ENCODE results near the gene CHD9.
"Not testable (repeated sequence)": the region's sequence is repeated elsewhere in the genome, so short reads cannot be mapped to it uniquely, and the experiment has no call there.

CHD9 gene, protein sequence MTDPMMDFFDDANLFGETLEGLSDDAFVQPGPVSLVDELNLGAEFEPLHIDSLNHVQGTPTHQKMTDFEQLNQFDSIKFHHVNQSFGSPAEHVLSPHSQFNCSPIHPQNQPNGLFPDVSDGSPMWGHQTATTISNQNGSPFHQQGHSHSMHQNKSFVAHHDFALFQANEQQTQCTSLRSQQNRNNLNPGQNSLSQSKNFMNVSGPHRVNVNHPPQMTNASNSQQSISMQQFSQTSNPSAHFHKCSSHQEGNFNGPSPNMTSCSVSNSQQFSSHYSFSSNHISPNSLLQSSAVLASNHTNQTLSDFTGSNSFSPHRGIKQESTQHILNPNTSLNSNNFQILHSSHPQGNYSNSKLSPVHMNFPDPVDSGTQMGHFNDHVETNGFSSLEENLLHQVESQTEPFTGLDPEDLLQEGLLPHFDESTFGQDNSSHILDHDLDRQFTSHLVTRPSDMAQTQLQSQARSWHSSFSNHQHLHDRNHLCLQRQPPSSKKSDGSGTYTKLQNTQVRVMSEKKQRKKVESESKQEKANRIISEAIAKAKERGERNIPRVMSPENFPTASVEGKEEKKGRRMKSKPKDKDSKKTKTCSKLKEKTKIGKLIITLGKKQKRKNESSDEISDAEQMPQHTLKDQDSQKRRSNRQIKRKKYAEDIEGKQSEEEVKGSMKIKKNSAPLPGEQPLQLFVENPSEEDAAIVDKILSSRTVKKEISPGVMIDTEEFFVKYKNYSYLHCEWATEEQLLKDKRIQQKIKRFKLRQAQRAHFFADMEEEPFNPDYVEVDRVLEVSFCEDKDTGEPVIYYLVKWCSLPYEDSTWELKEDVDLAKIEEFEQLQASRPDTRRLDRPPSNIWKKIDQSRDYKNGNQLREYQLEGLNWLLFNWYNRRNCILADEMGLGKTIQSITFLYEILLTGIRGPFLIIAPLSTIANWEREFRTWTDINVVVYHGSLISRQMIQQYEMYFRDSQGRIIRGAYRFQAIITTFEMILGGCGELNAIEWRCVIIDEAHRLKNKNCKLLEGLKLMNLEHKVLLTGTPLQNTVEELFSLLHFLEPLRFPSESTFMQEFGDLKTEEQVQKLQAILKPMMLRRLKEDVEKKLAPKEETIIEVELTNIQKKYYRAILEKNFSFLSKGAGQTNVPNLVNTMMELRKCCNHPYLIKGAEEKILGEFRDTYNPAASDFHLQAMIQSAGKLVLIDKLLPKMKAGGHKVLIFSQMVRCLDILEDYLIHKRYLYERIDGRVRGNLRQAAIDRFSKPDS (N-terminal part only)

DNA sequence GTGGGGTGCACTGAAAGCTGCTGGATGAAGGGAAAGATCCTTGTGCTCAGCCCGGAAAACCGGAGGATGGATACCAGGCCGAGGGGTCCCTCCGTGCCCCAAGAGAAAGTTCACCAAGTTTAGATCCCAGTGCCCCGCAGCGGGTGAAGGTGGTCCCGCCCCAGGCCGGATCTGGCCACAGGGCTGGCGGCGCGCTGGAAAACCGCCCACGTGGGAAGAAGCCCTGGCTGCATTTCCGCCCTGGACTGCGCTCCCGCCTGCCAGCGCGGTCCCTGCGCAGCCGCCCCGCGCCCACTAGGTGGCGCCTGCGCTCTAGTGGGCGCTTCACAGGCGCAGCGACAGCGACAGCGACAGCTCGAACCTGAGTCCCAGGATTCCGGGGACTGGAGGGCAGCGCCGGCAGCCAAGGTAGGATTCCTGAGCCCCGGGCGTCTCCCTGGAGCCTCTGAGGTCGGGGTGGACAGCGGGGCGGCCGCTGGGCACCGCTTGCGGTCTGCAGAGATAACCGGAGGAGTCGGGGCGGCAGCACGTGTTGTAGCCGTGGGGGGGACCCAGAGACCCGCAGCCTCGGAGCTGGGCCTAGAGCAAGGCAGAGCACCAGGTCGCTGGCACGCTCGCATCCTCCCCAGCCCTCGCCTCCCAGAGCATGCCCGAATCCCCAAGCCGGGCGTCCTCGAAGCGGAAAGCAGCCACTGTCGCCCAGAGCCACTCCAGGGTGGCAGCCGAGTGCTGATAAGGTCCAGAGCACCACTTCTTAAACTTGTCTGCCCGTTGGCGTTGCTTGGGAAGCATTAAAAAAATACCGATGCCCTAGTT is at the start of gene CHD9:
TSS of gene CHD9 (plus strand) at position 322 of the 816 bp plus-strand sequence. CDS start 101,099 bp downstream, outside the sequence.
- DNase-seq, result peak; percentile 89 to 94 (median 94)

DNA sequence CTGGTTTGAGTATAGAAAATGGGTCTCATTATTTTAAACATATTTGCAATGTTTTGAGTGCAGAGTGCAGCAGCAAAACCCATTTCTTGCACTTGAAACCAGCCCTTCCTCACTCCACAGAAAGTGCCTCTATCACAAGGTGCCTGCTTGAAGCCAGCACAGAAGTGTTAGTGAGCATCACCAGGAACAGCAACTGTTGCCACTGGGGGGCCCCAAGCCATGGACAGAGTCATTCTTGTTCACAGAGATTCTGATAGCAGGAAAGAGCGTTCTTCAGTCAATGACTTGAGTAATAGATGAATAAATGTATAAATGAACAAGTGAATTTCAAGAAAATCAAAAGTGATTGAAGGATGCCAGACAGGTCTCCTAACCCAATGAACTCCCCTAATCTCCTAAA is 47.7 kb upstream of the CHD9 start:
- DNase-seq, result no peak

DNA sequence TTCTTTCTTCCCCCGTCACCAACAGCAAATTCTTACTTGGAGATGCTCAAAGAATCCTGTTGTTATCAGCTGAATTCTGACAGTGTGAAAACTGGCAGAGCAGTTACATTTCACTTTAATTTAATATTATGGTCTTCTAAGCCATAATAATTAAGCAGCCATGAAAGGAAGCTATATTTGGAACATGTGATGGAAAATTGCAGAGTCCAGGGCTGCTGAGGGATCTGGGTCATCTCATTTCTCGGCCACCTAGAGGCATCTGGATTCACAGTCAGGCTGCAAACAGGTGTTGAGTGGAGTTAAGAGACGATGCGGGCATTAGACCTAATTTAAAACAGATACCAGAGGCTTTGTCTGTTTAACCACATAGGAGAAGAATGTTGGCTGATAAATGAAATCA is 40.5 kb upstream of the CHD9 start:
- DNase-seq, result no peak

DNA sequence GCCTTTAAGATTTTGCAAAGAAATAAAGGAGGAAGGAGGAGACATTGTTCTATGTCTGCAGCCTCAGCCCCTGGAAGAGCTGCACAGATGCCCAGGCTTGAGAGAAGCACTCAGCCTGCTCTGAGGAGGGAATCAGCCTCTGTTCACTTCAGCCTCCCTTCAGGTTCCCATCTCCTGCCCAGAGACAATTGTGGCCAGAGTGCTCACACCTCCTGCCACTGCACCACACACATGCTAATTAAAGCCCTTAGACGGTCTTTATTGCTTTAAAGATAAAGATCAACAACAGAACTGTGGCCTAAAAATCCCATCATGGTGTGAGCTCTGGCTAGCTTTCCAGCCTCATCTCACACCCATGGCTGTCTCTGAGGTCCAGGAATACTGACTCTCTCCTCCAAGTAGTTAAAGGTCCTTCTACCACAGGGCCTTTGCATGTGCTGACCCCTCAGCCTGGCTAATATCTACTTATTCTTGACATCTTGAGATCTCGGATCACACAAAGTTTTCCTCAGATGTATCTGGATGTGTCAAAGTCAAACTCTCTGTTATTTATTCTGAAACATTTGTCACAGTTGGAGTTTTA is 35.9 kb upstream of the CHD9 start:
- DNase-seq, result no peak

DNA sequence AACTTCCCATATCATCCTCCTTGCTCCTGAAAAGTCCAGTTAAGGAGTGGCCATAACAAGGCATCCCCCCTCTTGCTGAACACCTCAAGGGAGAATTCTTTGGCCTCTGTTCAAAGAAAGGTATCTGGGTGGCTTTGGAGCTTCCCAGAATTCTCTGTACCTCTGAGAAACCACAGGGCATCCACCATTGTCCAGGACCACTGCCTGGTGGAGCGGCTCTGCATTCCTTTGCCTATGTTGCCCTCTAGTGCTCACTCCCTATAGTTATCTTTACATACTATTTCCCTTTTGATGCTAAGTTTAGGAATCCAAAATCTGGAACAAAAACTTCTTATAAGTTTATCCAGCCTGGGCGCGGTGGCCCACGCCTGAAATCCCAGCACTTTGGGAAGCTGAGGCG is 32.4 kb upstream of the CHD9 start:
- DNase-seq, result peak; percentile 58 to 65 (median 64)

DNA sequence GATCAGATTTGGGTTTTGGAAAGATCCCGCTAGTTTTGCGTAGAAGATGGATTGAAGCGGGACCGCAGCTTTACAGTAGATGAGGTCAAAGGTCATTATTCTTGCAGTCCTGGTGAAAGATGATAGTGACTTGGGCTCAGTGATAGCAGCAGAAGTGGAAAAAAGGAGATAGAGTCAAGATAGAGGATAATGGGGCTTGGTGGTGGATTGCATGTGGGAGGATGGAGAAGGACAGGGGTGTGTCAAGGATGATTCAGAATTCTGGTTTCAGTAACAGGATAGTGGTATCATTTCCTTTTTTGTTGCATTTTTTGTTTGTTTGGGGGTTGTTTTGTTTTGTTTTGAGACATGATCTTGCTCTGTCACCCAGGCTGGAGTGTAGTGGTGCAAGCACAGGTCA is 30.7 kb upstream of the CHD9 start:
- DNase-seq, result peak in 2 of 3 donors; percentile 30 to 45

DNA sequence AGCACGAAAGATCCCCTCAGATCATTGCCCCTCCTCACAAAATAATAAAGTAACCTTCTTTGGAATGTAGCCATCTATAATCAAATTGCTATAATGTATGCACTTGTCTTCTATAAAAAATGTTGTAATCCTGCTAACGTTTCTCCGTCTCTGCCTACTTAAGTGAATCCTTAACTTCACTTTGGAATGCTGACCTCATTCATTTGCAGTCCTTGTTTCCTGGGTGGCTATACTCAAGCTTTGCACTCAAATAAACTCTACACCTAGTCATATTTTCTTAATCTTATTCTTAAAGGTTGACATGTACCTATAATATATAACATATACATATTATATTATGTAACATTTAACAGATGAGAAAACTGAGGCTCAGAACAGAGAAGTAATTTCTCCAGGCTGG is 24.8 kb upstream of the CHD9 start:
- no peak for DNase-seq

DNA sequence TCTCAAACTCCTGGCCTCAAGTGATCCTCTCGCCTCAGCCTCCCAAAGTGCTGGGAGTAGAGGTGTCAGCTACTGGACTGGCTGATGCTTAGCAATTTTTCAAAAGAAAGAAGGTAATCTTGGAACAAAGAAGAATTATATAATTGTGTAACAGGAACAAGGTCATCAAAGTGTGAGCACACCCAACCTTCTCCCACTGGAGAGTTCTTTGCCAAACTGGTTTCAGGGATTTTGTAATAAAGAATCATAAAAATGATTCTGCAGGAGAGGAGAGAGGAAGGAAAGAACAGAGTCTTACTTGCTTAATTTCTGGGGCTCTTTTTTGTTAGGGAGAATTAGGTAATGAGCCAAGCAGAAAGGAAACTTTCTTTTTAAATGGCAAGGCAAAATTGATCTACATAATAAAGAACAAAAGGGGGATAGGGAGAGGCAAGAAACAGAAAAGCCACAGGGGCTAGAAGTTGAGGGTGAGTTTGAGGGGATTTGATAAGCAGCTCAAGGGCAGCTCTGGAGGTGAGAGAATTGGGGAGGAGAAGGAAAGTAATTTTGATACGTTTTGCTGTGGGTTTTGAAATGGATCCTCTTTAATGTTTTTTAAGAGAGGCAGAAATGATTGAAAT is 23.4 kb upstream of the CHD9 start:
- no peak for DNase-seq

DNA sequence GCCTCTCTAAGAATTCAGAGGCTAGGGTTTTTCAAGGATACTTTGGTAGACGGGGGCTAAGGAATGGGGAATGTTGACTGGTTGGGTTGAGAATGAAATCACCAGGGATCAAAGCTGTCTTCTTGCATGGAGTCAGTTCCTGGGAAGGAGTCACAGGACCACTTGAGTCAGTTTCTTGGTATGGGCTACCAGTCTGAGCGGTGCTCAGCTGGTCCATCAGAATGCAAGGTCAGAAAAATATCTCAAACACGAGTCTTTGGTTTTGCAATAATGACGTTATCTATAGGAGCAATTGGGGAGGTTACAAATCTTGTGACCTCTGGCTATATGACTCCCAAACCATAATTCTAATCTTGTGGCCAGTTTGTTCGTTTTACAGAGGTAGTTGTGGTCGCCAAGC is 20.5 kb upstream of the CHD9 start:
- no peak for DNase-seq

DNA sequence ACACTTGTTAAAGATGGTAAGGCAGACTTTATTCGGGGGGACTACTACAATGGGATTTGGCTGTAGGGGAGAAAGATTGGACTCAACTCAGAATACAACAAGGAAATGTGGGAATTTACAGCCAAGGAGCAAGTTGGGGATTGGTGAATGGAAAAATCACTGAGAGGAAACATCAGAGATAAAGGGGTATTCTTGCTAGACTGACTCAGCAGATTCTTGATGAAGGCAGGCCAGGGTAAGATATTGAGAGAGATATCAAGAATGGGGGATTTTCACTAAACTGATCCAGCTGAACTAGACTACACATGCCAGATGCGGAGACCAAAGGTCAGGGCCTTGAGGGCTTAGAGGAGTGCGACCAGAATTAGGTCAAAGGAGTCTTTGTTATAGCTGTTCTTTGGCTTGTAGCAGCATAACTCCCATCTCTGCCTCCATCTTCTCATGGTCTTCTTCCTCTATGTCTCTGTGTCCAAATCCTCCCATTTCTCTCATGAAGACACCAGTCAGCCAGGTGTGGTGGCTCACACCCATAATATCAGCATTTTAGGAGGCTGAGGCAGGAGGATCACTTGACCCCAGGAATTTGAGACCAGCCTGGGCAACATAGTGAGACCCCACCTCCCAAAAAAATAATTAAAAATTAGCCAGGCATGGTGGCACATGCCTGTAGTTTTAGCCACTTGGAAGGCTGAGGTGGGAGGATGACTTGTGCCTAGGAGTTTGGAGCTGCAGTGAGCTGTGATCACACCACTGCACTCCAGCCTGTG is 19.4 kb upstream of the CHD9 start:
- DNase-seq, result no peak

DNA sequence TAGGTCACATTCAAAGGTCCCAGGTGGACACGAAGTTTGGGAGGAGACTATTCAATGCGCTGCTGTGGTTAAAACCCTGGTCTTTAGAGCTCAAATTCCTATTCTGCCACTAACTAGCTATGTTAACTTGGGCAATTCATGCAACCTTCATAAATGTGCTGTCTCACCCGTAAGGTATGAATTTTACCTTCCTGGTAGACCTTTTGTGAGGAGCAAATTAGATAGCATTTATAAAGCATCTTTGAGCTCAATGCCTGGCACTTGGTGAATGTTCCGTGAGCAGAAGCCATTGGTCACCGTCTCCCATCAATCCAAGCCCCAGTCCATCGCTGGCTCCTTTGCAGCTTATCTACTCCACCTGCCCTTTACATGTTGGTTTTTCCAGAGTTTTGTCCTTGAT is 18.7 kb upstream of the CHD9 start:
- DNase-seq, result no peak

DNA sequence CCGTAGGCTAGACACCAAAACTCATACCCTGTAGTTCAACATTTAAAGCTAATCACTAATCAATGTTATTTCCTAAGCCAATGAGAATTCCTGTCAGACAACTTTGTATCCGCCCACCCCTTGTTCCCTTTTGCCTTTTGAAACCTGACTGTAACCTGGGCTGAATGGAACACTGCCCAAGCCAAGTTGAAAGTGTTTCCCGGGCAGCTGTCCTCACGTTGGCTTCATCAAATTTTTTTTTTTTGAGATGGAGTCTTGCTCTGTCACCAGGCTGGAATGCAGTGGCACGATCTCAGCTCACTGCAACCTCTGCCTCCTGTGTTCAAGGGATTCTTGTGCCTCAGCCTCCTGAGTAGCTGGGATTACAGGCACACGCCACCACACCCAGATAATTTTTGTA is 18.1 kb upstream of the CHD9 start:
- not testable (repeated sequence) for DNase-seq

DNA sequence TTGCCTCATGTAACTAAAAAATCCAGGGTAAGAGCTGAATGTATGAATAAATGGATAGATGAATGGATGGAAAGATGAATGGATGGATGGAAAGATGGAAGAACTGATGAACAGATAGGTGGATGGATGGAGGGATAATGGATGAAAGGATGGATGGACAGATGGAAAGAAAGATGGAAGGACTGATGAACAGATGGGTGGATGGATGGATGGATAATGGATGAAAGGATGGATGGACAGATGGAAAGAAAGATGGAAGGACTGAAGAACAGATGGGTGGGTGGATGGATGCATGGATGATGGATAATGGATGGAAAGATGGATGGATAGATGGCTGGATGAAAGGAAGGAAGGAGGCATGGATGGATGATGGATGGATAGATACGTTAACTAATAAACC is 14.0 kb upstream of the CHD9 start:
- no peak for DNase-seq

DNA sequence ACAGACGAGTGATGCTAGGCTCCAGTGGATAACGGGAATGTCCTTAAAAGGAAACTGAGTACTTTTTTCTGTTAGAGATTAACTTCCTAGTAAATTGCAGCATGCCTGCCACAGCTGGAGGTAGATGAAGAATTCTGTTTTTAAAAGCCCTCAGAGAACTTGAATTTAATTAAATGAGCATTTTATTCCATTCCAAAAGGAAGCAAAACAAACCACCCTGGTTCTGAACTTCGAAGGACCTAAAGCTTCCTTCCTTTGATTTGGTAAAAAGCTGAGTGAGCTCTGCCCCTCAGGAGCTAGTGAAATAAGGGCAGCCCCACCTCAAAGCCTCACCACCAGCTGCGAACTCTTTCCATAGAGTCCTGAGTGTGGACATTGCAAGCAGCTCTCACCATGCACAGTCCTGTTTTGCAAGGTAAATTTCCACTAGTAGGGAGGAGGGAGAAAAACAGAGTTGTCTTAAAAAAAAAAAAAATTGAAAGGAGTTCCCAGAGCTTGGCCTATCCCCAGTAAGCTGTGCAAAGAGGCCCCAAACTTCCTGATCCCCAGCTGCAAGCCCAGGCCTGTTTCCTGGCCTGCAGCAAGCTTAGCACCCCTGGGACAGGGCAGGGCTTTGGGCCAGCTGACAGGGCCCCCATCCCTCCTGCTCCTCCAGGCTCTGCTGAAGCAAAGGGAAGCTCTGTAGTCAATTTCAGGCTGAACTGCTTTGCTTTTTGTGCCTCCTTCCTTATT is 13.3 kb upstream of the CHD9 start:
- no peak for DNase-seq

DNA sequence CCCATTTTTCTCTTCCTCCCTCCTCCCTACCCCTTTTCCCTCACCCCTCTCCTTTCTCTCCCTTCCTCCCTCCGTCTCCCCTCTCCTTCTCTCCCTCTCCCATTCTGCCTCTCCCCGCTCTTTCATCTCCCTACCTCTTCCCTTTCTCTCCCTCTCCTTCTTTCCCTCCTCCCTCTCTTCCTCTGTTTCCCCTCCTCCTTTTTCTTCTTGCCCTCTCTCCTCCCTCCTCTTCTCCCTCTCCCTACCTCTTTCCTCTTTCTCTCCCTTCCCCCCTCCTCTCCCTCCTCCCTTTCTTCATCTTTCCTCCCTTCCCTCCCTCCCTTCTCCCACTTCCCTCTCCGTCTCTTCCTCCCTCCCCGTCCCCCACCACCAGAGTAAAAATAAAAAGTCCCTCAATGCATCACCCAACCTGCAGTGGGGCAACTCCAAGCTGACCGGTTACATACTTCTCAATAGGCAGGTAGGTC is 12.5 kb upstream of the CHD9 start:
- DNase-seq, result no peak

DNA sequence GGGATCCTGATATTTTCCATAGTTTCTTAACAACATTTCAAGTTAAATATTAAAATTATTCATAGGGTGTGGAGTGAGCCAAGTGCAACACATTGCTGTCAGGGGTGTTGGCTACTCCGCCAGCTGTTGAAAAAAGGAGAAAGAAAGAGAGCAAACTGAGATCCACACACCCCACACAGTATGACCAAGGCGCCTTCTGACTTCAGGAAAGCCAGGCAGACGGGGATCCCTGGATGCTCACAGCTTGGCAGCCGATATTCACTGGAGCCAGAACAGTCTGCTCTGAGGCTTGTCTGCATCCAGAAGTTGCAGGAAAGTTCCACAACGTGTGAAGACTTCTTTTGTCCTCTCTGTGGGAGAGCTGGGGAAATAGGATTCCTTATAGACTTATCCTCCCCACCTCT is 11.4 kb upstream of the CHD9 start:
- DNase-seq, result no peak

DNA sequence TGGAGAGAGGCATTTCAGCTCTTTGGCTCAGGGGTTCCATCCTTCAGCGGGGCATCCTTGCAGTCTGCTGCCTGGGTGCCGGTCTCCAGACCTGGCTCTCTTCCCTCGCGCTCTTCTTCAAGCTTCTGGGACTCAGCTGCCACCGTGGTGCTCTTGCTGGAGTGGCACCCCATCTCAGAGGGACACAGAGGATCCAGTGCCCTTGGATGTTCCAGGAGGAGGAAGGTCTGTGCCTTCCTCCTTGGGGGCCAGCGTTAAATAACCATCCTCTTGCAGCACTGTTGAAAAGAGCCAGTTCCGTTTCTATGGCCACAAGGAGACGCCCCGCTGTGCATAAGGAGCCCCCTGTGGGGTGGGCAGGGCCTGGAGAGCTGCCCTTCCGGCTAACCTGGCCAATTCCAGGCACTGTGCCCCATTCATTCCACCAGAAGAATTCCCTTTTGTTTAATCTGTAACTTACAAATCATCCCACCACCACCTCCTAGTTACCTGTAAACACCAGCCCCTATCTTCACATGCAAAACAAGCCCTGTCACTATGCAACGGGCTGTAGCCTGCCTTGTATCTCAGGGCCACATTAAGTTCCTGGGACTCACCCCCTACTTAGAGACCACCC is 10.7 kb upstream of the CHD9 start:
- DNase-seq, result no peak

DNA sequence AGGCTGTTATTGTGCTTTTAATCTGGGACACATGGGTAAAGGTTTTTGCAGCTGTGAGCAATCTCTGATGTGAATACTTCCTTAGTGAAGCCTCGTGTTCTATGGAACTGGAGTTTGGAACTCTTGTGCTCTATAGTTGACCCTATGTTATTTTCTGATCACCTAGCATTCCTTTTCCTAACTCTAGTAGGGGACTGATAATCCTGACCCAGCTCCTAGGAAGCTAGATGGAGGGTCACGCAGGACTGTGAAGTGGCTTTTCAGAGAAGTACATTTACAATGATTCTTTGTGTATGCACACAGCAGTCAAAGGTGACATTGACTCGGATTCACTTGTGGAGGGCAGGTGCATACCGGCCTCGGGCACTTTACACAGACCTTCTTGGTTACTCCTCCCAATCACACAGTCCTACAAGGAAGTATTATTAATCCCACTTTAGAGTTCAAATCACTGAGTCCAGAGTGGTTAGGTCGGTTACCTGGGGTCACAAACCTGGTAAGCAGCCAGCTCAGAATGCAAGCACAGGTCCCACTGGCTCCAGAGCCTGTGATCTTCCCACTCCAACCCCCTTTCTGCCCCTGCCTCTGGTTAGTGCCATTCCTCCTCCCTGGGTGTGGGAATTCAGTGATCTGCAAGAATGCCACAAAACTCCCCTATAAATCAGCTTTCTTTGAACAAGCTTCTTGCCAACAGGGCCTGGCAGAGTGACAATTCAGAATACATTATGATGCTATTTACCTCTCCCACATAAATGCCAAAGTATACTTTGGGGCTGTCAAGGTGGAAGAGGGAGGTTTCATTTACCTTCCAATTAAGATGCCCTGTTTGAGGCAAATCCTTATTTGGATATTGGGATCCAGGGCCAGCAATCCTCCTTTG is 9.2 kb upstream of the CHD9 start:
- no peak for DNase-seq
